Central memory CD8-positive, alpha-beta T cell (primary cell): ENCODE data around the gene BTG1.

Source experiments
- ATAC-seq: fragments of 150-1000 bp; cut with Tn5 transposase; replicated peaks from 2 replicates; pipeline ENCODE4 v1.10.0; 2022; ENCODE audit warnings: mild to moderate bottlenecking, moderate FRiP score, moderate number of reproducible peaks; ENCODE audit not compliant: poor library complexity, severe bottlenecking; ENCODE audit errors: extremely low read depth
- DNase-seq, 2 donors: peaks; one replicate each; pipeline ENCODE4 v3.0.0; 2021; ENCODE audit warnings: low spot score in 2 of 2
- H3K27ac Mint-ChIP-seq: one replicate; pipeline ENCODE4 v1.8.0; 2022; ENCODE audit warnings: low read depth, mild to moderate bottlenecking, moderate library complexity, mixed read lengths
- H3K27me3 Mint-ChIP-seq: one replicate; pipeline ENCODE4 v1.8.0; 2022; ENCODE audit warnings: mixed read lengths
- H3K36me3 Mint-ChIP-seq: one replicate; pipeline ENCODE4 v1.8.0; 2022; ENCODE audit warnings: mild to moderate bottlenecking, moderate library complexity, mixed read lengths; ENCODE audit not compliant: insufficient read depth
- H3K4me1 Mint-ChIP-seq: one replicate; pipeline ENCODE4 v1.8.0; 2022; ENCODE audit warnings: mixed read lengths
- H3K4me3 Mint-ChIP-seq: one replicate; pipeline ENCODE4 v1.8.0; 2022; ENCODE audit warnings: mild to moderate bottlenecking, moderate library complexity, mixed read lengths
- H3K9me3 Mint-ChIP-seq: one replicate; pipeline ENCODE4 v1.8.0; 2022; ENCODE audit warnings: mixed read lengths

BTG1 gene

GRCh38 chr12:92145731-92146496 is at the start of gene BTG1:
TSS of gene BTG1 (minus strand) at chr12:92145846. CDS start at chr12:92145535, 311 bp downstream.
- Mint-ChIP-seq H3K27ac (peak within 1 kb of the TSS; percentile 99), H3K9me3 (no peaks in the 10 kb centered on the region), H3K4me3 (peak within 1 kb of the TSS; percentile 89), H3K36me3 (peaks cover 62% of the 10 kb centered on the region), H3K4me1 (peaks cover 33% of the 10 kb centered on the region), H3K27me3 (no peaks in the 10 kb centered on the region)
- ATAC-seq (peak; percentile 71), DNase-seq (peak; percentile 99 to 100)

- Mint-ChIP-seq H3K27ac (no peak overlapping the region), H3K36me3 (no peaks in the 10 kb centered on the region), H3K9me3 (no peaks in the 10 kb centered on the region), H3K4me1 (no peaks in the 10 kb centered on the region), H3K27me3 (no peaks in the 10 kb centered on the region), H3K4me3 (no peak overlapping the region)
- no peak for DNase-seq
- ATAC-seq, result no peak
These were observed 48.9 kb upstream of the BTG1 start for GRCh38 chr12:92194561-92194960.

DNA sequence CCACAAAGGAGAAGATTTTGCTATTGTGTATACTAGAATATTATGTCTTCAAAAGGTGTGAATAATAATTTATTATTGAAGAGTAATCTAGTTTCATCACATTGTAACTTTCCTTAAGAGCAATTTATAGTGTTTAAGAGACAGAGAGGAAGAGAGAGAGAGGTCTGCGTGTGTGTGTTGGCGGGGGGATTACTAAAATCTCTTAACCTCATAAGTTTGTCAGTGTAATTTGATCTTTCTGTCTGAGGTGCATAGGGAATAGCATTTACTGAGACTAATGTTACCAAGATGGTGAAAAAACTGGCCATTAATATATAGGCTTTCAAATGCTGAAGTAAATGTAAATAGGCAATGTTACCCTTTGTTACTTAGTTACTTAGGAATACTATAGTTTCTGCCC is 48.2 kb upstream of the BTG1 start:
- Mint-ChIP-seq H3K36me3 (no peaks in the 10 kb centered on the region), H3K27me3 (no peaks in the 10 kb centered on the region), H3K4me1 (peaks cover 4% of the 10 kb centered on the region), H3K4me3 (no peak overlapping the region), H3K9me3 (no peaks in the 10 kb centered on the region), H3K27ac (no peak overlapping the region)
- DNase-seq (no peak), ATAC-seq (no peak)

DNA sequence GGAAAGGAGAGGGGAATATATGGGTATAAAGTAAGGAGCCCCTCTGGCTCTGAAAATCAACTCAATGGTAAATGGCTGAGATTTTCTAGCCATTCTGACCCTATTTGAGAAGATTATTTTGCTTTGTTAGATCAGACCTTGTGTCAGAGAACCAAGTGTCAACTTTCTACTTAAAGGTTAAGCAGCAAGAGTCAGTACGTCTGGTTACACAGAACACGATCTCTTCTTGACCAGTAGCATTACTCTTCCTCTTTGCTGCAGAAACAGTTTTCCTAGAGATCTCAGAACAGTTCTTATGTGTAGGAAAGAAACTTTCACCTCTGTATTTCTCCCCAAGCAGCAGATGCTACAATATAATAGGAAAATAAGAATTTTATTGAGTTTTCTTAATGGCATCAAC is 47.4 kb upstream of the BTG1 start:
- H3K9me3 Mint-ChIP-seq, result no peaks in the 10 kb centered on the region
- ATAC-seq (no peak), DNase-seq (no peak)
- no peak overlapping the region for H3K27ac Mint-ChIP-seq
- H3K27me3 Mint-ChIP-seq, result no peaks in the 10 kb centered on the region
- peaks cover 2% of the 10 kb centered on the region for H3K36me3 Mint-ChIP-seq
- H3K4me3 Mint-ChIP-seq, result no peak overlapping the region
- peaks cover 6% of the 10 kb centered on the region for H3K4me1 Mint-ChIP-seq

- no peaks in the 10 kb centered on the region for H3K9me3 Mint-ChIP-seq
- H3K4me3 Mint-ChIP-seq, result no peak overlapping the region
- H3K36me3 Mint-ChIP-seq, result peaks cover 2% of the 10 kb centered on the region
- peaks cover 6% of the 10 kb centered on the region for H3K4me1 Mint-ChIP-seq
- H3K27me3 Mint-ChIP-seq, result no peaks in the 10 kb centered on the region
- ATAC-seq (no peak), DNase-seq (no peak)
- H3K27ac Mint-ChIP-seq, result no peak overlapping the region
These were observed 46.7 kb upstream of the BTG1 start for GRCh38 chr12:92192360-92192759.

- Mint-ChIP-seq H3K36me3 (peaks cover 2% of the 10 kb centered on the region), H3K27ac (no peak overlapping the region), H3K27me3 (no peaks in the 10 kb centered on the region), H3K4me3 (no peak overlapping the region), H3K4me1 (peaks cover 17% of the 10 kb centered on the region), H3K9me3 (no peaks in the 10 kb centered on the region)
- ATAC-seq, result no peak
- no peak for DNase-seq
These were observed 45.4 kb upstream of the BTG1 start for GRCh38 chr12:92191061-92191460.

DNA sequence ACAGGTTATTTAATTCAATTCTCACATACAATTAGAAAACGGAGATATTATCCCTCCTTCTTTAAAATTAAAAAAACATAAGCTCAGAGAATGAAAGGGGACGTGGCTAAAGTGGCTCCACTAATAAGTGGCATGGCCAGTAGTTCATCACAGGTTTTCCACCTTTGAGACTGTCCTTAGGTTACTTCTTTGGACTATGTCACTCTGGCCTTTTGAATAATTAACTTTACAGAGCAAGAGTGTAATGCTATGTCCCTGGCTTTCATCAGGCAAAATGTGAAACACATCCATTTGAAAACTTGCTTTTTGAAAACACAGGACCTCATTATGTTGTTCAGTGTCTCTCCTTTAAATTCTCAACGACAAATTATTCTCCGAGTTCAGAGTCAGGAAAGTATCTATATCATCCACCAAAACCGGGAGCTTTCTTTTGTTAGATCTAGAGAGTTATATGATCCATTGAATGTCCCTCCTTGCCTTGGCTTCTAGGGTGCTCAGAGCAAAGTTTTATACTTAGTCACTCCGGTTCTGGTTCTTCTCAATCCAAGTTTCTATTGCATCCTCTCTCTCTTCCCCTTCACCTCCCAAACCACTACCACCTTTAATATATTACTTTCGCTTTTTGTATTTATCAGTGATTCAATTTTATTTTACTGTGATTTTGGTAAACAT is 43.0 kb upstream of the BTG1 start:
- no peak overlapping the region for H3K4me3 Mint-ChIP-seq
- DNase-seq (no peak), ATAC-seq (no peak)
- H3K9me3 Mint-ChIP-seq, result no peaks in the 10 kb centered on the region
- H3K36me3 Mint-ChIP-seq, result peaks cover 2% of the 10 kb centered on the region
- no peak overlapping the region for H3K27ac Mint-ChIP-seq
- no peaks in the 10 kb centered on the region for H3K27me3 Mint-ChIP-seq
- H3K4me1 Mint-ChIP-seq, result peaks cover 40% of the 10 kb centered on the region

DNA sequence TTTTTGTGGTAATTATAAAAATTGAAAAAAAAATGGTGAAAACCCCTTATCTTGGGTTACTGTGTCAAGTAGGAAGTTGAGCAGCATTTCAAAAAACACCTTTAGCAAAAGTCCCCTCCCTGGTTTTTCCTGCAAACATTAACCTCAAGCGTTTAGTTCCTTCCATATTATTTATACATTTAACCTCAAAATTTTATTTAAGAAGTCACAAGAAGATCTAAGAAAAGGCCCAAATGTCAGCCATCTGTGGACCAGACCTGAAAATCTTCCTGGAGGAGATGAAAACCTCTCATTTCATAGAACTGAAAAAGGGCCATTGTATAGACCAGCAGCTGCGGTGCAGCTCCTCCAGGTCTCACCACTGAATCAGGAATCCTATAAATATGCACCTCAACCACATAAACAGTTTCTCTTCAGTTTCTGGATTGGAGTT is 40.4 kb upstream of the BTG1 start:
- Mint-ChIP-seq H3K4me1 (peaks cover 50% of the 10 kb centered on the region), H3K9me3 (peaks cover 6% of the 10 kb centered on the region), H3K27me3 (no peaks in the 10 kb centered on the region), H3K27ac (peak overlapping the region; percentile 91), H3K4me3 (peak overlapping the region; percentile 58), H3K36me3 (peaks cover 2% of the 10 kb centered on the region)
- ATAC-seq, result peak; percentile 57
- DNase-seq, result no peak

- peak overlapping the region; percentile 58 for H3K4me3 Mint-ChIP-seq
- no peaks in the 10 kb centered on the region for H3K27me3 Mint-ChIP-seq
- peak overlapping the region; percentile 91 for H3K27ac Mint-ChIP-seq
- ATAC-seq (peak; percentile 89), DNase-seq (peak in 1 of 2 donors; percentile 27)
- H3K36me3 Mint-ChIP-seq, result peaks cover 2% of the 10 kb centered on the region
- H3K9me3 Mint-ChIP-seq, result peaks cover 6% of the 10 kb centered on the region
- peaks cover 54% of the 10 kb centered on the region for H3K4me1 Mint-ChIP-seq
These were observed 39.4 kb upstream of the BTG1 start for GRCh38 chr12:92185052-92185451.

DNA sequence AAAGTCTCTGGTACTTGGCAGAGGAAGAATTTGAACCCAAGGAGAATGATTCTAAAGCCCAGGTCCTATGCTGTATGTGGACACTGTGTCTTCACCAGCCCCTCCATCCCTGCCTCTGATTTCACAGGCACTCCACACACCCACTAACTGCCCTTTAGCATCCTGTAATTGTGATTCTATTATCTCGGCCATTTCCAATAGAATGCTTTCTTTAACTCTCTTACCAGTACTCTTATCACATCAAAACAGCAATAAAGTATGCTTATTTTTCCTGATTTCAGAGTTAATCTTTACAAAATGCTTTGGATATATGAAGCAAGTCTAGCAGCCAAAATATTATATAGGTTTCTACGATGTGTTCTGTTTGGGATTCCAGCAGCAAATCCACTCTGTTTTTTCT is 37.9 kb upstream of the BTG1 start:
- Mint-ChIP-seq H3K36me3 (peaks cover 3% of the 10 kb centered on the region), H3K4me1 (peaks cover 55% of the 10 kb centered on the region), H3K27me3 (no peaks in the 10 kb centered on the region), H3K4me3 (no peak overlapping the region), H3K27ac (no peak overlapping the region), H3K9me3 (peaks cover 6% of the 10 kb centered on the region)
- DNase-seq (no peak), ATAC-seq (no peak)

- Mint-ChIP-seq H3K4me1 (peaks cover 30% of the 10 kb centered on the region), H3K9me3 (peaks cover 6% of the 10 kb centered on the region), H3K36me3 (peaks cover 2% of the 10 kb centered on the region), H3K27me3 (no peaks in the 10 kb centered on the region), H3K4me3 (peak overlapping the region; percentile 19), H3K27ac (peak overlapping the region; percentile 83)
- peak in 1 of 2 donors; percentile 12 for DNase-seq
- peak; percentile 83 for ATAC-seq
These were observed 32.7 kb upstream of the BTG1 start for GRCh38 chr12:92178340-92178739.

- ATAC-seq (no peak), DNase-seq (no peak)
- Mint-ChIP-seq H3K27ac (peak overlapping the region; percentile 68), H3K4me3 (no peak overlapping the region), H3K4me1 (peaks cover 31% of the 10 kb centered on the region), H3K36me3 (peaks cover 2% of the 10 kb centered on the region), H3K9me3 (no peaks in the 10 kb centered on the region), H3K27me3 (no peaks in the 10 kb centered on the region)
These were observed 31.0 kb upstream of the BTG1 start for GRCh38 chr12:92176646-92177045.

DNA sequence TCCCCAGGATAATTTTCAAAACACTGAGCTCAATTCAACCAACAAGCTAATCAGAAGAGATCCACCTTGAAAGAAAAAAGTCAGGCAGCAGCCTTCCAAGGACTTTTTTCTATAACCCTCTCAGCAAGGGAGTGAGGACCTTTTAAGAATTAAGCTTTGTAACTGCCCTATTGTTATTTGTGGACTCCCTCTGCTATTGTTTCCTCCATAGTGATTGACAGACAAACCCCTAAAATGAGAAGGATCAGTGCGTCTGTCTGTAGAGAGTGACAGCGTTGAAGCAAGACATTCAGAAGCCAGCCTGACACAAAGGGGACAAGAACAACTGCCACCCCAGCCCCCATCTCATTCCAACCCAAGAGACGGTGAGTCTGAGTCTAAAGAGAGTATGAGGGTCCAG is 30.3 kb upstream of the BTG1 start:
- H3K27me3 Mint-ChIP-seq, result no peaks in the 10 kb centered on the region
- H3K36me3 Mint-ChIP-seq, result peaks cover 2% of the 10 kb centered on the region
- peak overlapping the region; percentile 68 for H3K27ac Mint-ChIP-seq
- no peak overlapping the region for H3K4me3 Mint-ChIP-seq
- DNase-seq (no peak), ATAC-seq (no peak)
- peaks cover 31% of the 10 kb centered on the region for H3K4me1 Mint-ChIP-seq
- no peaks in the 10 kb centered on the region for H3K9me3 Mint-ChIP-seq
